ENCODE data around the gene LRRC61. TPM values are rescaled to one million over a fixed set of nuclear protein-coding genes. Genes with fewer than 3 reads are reported as not detected.
"Not testable (repeated sequence)": the region's sequence is repeated elsewhere in the genome, so short reads cannot be mapped to it uniquely, and the experiment has no call there.

The LRRC61 gene
- polyA plus RNA-seq, 1 donor from 2014 or later = 29.1 TPM

DNA sequence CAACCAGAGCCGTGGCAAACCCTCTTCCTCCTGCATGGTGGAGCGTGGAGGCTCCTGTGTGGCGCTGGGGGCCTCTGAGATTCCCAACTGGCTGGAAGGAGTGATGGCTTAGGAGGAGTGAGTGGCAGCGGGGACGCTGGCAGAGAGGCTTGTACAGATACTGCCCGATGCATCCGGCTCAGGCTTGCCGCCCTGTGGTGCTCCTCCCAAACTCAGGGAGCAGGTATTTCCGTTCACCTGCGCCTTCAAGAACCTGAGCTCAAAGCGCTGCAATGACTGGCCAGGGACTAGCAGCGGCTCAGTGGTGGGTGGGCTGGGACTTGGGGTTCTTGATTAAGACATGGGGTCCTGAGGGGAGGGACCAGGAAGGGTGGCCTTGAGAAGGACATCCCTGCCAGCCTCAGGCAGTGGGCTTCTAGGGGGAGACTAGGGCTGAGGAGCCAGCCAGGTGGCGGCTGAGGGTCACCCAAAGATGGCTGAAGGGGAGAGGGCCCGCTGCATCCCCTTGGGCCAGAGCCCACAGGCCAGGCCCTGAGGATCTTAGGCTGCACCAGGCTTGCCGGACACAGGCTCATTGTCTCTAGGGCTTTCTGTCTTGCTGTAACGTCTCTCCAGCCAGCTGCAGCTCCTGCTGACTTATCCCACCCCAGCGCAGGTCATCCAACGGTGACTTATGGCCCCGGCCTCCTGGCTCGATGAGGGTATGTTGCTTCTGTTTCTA is 59.1 kb downstream of the LRRC61 start:
- Mint-ChIP-seq H3K27me3 (peaks cover 1% of the 10 kb centered on the region), H3K4me1 (peaks cover 32 to 43% (median 35%) of the 10 kb centered on the region in 3 donors), H3K27ac (peak overlapping the region; percentile 65 to 96 (median 67)), H3K9me3 (no peaks in the 10 kb centered on the region), H3K36me3 (peaks cover 2% of the 10 kb centered on the region), H3K4me3 (peak overlapping the region; percentile 41 to 85 (median 74))

DNA sequence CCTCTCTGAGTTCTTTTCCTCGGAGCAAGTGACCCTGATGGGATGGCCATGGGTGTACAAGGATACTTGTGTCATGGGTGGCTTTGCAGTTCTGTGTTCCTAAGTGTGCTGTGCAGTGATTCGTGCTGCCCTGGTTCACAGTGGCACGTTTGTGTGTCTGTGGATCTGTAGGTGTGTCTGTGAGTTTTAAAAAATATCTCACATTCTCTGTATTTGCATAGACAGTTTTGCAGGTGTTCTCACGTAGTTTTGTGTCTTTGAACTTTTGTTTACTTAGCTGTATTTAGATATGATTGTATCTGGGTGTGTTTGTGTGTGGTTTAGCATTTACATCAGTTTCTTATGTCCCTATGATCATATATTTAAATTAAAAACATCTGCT is 59.7 kb downstream of the LRRC61 start:
- H3K4me1 Mint-ChIP-seq = peaks cover 27 to 37% (median 30%) of the 10 kb centered on the region in 3 donors
- H3K36me3 Mint-ChIP-seq = peaks cover 2% of the 10 kb centered on the region
- no peaks in the 10 kb centered on the region for H3K27me3 Mint-ChIP-seq
- H3K9me3 Mint-ChIP-seq = no peaks in the 10 kb centered on the region
- H3K4me3 Mint-ChIP-seq = peak overlapping the region; percentile 41 to 85 (median 74)
- peak overlapping the region; percentile 65 to 96 (median 67) for H3K27ac Mint-ChIP-seq

DNA sequence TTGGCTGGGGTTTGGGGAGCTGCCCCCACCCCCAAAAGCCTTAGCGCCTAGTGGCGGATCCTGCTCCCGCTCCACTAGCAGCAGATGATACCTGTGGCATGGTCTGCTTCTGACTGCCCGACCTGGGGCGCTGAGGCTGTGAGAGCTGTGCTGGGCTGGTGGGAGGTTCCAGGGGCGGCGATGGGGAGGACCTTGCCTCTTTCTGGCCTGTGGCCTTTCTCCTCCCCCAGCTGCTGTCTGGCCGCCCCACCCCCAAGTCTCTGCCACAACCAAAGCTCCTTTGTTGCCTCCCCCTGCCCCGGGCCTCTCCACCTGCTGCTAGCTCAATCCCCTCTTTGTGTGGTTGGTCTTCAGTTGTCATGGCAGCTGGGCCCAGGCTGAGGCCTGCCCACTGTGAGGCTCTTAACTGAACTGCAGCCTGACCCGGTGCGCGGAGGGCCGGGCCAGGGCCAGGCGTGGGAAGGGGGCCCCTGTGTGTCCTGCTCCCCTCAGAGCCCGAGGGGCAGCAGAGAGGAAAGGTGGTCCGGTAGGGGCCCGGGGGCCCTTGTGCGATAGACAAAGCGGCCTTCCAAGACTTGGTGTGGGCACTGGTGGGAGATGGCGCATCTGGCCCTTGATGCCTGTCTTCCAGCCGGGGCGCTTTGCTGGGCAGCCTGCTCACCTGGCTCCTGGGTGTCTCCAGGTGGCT is 60.7 kb downstream of the LRRC61 start:
- Mint-ChIP-seq H3K27ac (no peak overlapping the region), H3K4me3 (no peak overlapping the region), H3K9me3 (no peaks in the 10 kb centered on the region), H3K36me3 (peaks cover 2% of the 10 kb centered on the region), H3K27me3 (no peaks in the 10 kb centered on the region), H3K4me1 (peaks cover 21 to 32% (median 25%) of the 10 kb centered on the region in 3 donors)

DNA sequence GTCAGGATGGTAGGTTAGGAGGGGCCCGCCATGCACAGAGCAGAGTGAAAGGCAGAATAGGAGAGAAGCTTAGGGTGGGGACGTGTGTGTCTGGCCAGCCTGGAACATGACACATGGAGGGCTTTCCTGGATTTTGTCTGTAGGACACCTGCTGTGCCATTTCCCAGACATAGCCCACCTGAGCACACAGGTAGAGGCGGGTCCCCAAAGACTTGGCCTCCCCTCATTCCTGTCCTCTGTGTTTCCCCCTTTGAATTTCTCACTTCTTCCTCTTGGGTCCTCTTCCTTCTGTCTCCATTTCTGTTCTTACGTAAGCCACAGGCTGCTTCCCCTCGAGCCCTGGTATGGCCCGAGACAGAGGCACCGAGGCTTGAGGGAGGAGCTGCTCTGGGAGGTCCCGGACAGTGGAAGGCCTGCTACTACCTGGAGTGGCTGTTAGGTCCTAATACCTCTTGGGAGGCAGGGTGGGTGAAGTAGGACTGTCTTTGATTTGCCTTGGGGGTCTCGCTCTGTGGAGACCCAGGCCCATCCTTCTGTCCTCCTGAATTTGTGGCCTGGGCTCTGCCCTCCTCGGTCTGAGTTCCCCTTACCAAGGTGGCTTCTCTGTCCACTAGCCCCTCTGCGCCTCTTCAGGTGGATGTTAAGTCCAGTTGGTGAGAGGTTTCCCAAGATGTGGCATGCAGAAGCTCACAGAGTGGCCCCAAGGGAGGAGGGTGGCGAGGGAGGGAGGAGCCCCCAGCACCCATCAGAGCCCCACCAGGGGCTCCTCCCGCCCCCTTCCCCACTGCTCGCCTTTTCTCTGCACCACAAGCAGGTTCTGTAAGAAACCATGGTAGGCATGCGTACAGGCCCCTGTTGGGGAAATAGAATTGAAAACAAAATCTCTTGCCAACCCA is 61.5 kb downstream of the LRRC61 start:
- Mint-ChIP-seq H3K4me1 (peaks cover 19 to 32% (median 25%) of the 10 kb centered on the region in 3 donors), H3K4me3 (no peak overlapping the region), H3K27me3 (no peaks in the 10 kb centered on the region), H3K27ac (peak overlapping the region in 1 of 3 donors; percentile 59), H3K9me3 (no peaks in the 10 kb centered on the region), H3K36me3 (peaks cover 2% of the 10 kb centered on the region)

DNA sequence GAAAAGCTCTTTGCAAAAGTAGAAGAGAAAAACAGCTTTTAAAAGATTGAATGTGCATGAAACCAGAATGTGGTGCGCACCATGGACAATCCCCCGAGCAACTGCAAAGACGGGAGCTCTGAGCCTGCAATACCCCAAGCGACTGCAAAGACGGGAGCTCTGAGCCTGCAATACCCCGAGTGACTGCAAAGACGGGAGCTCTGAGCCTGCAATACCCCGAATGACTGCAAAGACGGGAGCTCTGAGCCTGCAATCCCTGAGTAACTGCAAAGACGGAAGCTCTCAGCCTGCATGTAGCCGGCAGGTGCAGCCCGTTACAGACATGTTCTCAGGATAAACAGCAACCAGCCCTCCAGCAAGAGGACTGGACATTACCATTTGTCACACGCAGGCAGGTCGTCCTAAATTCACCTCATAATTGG is 62.2 kb downstream of the LRRC61 start:
- Mint-ChIP-seq H3K27ac (peak overlapping the region in 1 of 3 donors; percentile 39), H3K36me3 (peaks cover 2% of the 10 kb centered on the region), H3K4me3 (no peak overlapping the region), H3K27me3 (no peaks in the 10 kb centered on the region), H3K9me3 (no peaks in the 10 kb centered on the region), H3K4me1 (peaks cover 12 to 25% (median 18%) of the 10 kb centered on the region in 3 donors)

DNA sequence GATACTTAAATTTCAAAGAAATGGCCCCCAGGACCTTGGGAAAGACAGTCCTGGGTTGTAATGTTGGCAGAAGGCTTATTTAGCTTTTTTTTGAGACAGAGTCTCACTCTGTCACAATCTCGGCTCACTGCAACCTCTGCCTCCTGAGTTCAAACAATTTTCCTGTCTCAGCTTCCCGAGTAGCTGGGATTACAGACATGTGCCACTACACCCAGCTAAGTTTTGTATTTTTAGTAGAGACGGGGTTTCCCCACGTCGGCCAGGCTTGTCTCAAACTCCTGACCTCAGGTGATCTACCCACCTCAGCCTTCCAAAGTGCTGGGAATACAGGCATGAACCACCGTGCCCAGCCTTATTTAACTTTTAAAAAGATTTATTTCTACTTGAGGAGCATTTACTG is 62.7 kb downstream of the LRRC61 start:
- Mint-ChIP-seq H3K4me1 (peaks cover 7 to 20% (median 13%) of the 10 kb centered on the region in 3 donors), H3K27ac (peak overlapping the region in 1 of 3 donors; percentile 39)
- not testable (repeated sequence) for H3K9me3 Mint-ChIP-seq, H3K4me3 Mint-ChIP-seq, H3K36me3 Mint-ChIP-seq, H3K27me3 Mint-ChIP-seq

Other genes with a start within 250 kb of the LRRC61 start
- gene ACTR3C, start 190 bp downstream of the LRRC61 start, polyA plus RNA-seq = 5.2 TPM
- gene RARRES2, start 18.3 kb downstream of the LRRC61 start, polyA plus RNA-seq = not detected
- 118 TPM for gene REPIN1, start 45.5 kb downstream of the LRRC61 start, polyA plus RNA-seq
- 5.1 TPM for gene ZNF775, start 56.0 kb downstream of the LRRC61 start, polyA plus RNA-seq
- gene GIMAP8, start 127.3 kb downstream of the LRRC61 start, polyA plus RNA-seq = 1.4 TPM
- 24.1 TPM for gene GIMAP7, start 191.5 kb downstream of the LRRC61 start, polyA plus RNA-seq
- gene GIMAP4, start 244.0 kb downstream of the LRRC61 start, polyA plus RNA-seq = 16.2 TPM

Measured in IgD-negative memory B cell (primary cell).